ENCODE results near the gene MORN2.

DNA sequence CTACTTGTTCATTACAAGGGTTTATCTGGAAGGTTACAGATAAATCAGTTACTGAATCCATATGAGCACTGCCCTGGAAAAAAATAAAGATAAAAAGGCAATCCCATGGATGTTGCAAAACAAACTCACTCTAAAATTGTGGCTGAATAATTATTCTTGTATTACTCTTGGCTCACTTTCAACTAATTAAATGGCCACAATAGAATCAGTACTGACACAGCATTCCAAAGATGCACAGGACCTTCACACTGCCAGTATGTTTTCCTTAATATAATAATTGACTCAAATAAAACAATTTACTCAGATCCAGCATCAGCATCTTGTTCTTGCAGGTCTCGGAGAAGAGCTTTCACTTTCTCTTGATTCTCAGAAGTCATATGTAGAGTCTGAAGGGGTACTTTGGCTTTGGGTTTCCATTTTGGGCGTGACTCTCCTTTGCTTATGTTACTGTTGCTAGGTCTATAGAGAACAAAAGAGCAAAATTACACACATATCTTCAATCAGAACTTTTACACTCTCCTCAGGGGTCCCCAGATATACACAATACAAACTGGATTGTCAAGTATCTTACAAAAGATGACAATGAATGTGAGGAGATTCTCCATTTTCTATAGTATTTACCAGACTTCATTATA, 12.6 kb upstream of the MORN2 start:
- TF ChIP-seq, protein P1, sequence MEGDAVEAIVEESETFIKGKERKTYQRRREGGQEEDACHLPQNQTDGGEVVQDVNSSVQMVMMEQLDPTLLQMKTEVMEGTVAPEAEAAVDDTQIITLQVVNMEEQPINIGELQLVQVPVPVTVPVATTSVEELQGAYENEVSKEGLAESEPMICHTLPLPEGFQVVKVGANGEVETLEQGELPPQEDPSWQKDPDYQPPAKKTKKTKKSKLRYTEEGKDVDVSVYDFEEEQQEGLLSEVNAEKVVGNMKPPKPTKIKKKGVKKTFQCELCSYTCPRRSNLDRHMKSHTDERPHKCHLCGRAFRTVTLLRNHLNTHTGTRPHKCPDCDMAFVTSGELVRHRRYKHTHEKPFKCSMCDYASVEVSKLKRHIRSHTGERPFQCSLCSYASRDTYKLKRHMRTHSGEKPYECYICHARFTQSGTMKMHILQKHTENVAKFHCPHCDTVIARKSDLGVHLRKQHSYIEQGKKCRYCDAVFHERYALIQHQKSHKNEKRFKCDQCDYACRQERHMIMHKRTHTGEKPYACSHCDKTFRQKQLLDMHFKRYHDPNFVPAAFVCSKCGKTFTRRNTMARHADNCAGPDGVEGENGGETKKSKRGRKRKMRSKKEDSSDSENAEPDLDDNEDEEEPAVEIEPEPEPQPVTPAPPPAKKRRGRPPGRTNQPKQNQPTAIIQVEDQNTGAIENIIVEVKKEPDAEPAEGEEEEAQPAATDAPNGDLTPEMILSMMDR (conservative IDR thresholded peaks at IDR 0.05 in 1 of 2, IDR thresholded peaks at IDR 0.05 in 1 of 2; ENCODE audit: low read depth in 1 of 2, low read length in 2 of 2): no peak
- no peak for TF ChIP-seq EZH2 (IDR thresholded peaks at IDR 0.05; ENCODE audit: low read length, missing control alignments)

Measured in fibroblast of lung (primary cell).